Hematopoietic multipotent progenitor cell treated with erythropoietin and hydrocortisone succinate and interleukin-3 and kit ligand, for 4 days (in vitro differentiated cells): ENCODE results near the gene TSPY1.
"Not testable (repeated sequence)": the region's sequence is repeated elsewhere in the genome, so short reads cannot be mapped to it uniquely, and the experiment has no call there.

ENCODE experiments used
- DNase-seq: peaks from one replicate; pipeline ENCODE4 v3.0.0-alpha.2; 2015

The TSPY1 gene

DNA sequence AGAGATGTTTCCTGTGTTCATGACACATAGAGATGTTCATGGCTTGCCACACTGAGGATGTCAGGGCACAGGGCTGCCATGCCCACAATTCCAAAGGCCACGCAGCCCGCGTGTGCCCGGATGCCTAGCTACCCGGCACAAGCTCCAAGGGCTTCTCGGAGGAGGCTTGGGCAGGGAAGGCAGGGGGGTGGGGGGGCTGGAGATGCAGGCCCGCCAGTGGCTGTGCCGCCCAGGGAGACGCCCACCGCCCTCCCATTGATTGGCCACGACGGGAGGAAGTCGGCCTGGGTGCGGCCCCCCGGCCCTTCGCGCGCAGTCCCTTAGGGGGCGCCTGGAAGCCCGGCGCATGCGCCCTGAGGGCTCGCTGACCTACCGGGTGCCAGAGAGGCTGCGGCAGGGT, at the start of gene TSPY1:
TSPY1 (plus strand) TSS at position 301 of the 400 bp plus-strand sequence; CDS start at position 347, 46 bp downstream.
- DNase-seq = not testable (repeated sequence)

DNA sequence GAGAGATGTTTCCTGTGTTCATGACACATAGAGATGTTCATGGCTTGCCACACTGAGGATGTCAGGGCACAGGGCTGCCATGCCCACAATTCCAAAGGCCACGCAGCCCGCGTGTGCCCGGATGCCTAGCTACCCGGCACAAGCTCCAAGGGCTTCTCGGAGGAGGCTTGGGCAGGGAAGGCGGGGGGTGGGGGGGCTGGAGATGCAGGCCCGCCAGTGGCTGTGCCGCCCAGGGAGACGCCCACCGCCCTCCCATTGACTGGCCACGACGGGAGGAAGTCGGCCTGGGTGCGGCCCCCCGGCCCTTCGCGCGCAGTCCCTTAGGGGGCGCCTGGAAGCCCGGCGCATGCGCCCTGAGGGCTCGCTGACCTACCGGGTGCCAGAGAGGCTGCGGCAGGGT, 20.2 kb downstream of the TSPY1 start, which contains the start of gene TSPY9:
TSPY9 (plus strand) TSS at position 301 of the 400 bp plus-strand sequence; CDS start at position 347, 46 bp downstream.
- DNase-seq = not testable (repeated sequence)

GRCh38 chrY:9504396-9504795, 37.6 kb downstream of the TSPY1 start:
- not testable (repeated sequence) for DNase-seq

DNA sequence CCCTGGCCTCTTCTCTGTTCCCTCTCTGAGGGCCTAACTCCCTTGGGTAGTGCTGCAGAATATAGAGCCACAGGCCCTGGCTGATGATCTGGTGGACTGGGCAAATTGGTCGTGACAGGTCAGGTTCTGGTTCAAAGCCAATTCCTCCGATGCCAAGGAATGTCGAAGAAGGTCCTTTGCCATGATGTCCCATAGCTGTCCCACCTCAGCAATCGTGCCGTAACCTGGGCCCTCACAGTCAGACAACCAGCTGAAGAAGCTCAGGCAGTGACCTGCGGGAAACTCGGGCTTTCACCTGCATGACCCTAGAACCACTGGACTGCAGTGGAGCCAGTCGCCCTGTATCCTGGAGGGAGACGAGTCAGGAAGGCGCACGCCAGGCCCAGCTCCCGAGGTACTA, 49.5 kb downstream of the TSPY1 start:
- not testable (repeated sequence) for DNase-seq
